Stimulated activated CD8-positive, alpha-beta memory T cell treated with anti-CD3 and anti-CD28 coated beads, Interleukin-4, amount 100 ng/mL, for 1 hour (primary cell): ENCODE data around the gene ADGRL2.

Experiments used
- DNase-seq, 2 donors: peaks; one replicate each; pipeline ENCODE4 v3.0.0-alpha.2; 2020; ENCODE audit warnings: low read depth in 2 of 2, low spot score in 1 of 2

ADGRL2 gene

GRCh38 chr1:81899214-81899821, 98.6 kb downstream of the ADGRL2 start:
- no peak for DNase-seq

- DNase-seq, result no peak
Measured at GRCh38 chr1:81907575-81907974, 106.8 kb downstream of the ADGRL2 start.

GRCh38 chr1:81912383-81912782, 111.6 kb downstream of the ADGRL2 start:
- no peak for DNase-seq

DNA sequence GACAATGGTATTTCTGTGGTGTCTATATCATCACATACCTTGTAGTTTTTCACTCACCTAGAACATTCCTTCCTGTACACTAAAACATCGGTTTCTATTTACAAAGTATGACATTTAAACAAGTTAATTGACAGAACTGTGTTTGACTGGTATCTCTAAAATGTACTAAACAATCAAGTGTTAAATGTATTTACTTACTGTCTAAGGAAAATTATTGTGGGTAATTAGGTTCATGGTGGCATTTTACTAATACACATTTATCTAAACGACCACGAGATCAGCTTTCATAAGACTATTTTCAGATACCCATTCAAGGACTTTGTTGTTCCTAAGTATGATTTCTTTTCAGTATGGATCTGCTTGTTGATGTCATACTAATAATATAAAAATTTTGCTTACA, 115.2 kb downstream of the ADGRL2 start:
- no peak for DNase-seq

GRCh38 chr1:81920245-81920740, 119.6 kb downstream of the ADGRL2 start:
- DNase-seq, result no peak

GRCh38 chr1:81920886-81921285, 120.2 kb downstream of the ADGRL2 start:
- DNase-seq, result no peak

- DNase-seq, result no peak
Measured at GRCh38 chr1:81921344-81921743, 120.6 kb downstream of the ADGRL2 start.

DNA sequence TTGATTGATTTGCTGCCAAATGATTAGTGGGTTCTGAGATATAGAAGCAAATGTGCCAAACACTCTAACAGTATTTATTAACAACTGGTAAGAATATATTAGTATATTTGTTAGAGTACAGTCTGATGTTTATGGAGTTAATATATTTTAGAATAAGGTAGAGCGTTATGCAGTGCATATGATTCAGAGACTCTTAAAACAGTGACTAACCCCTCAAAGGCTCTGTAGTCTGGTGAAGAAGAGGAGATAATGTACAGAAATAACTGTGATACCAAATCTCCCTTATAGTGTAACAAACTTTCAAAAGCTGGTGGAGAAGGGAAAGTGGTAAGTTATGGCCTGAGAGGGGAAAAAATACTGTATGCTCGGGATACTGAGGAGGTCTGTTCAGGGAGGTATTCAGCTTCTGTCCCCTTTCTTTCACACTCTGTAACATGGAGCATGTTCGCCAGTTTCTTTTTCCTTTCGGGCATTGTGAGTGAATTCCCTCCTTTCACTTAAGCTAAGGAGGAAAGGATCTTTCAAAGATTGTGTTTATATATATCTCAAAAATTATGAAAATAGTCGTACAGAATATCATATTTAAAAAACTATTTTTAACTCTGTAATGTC, 121.2 kb downstream of the ADGRL2 start:
- no peak for DNase-seq

DNA sequence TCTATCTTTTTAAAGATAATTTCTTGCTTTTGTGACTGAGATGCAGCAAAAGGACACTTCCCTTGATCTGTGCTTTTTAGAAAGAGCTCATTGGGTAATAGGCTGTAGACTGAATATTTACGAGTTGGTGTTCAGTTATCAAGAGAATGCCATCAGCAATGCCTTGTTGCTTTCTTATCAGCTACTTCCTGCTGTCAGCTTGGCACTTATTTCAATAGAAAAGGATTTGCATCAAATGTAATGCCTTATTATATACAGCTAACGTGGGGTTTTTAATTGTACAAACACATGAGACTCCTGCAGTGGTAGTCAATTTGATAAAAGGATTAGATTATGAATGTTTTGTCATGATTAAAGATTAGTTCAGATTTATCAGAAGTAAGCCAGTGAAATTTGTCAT, 122.2 kb downstream of the ADGRL2 start:
- DNase-seq, result no peak

- DNase-seq, result no peak
Measured at GRCh38 chr1:81929106-81929505, 128.4 kb downstream of the ADGRL2 start.

DNA sequence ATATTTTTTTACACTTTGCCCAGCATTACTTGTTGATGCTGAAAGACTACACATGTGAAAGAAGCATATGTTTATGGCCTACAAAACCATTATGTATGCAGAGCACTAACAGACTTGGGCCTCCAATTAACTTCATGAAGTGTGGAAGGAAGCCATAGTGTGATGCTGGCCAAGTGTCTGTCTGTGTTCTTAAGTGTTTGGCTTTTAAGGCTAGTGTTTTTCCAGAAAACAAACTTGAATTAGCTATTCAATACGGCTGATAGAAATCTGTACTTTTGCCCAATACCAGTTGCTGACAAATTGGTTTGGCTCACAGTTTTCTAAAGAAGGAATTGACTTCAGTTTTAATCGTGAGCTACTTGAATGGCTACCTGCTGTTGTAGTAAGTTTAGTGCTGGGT, 136.1 kb downstream of the ADGRL2 start:
- no peak for DNase-seq

DNA sequence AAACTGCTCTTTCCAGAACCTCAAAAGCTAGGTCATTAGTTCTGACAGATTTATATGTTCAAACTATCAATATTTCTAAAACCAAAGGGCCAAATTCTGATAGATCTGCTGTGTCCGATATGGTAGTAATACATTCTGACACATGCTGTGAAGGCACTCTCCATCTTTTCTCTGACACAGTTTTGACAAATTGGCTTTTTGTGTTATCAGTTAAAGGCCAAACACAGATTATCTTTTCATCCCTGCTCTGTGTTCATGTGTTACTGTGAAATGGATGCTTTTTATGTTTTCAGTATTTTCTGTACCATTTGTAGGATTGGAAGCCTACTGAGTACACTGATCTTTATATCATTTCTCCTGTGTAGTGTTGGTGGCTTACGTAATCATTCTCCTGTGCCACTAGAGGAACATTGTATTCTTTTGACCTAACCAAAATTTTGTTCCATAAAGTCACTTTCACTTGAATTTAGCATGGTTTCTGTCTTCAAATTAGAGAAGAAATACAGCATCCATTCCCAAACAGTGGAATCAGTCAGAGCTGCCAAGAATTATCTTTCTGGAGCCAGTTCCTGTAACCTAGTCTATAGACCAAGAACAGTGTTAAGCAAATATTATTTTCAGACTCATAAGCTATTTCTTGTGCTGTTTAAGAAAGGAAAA, 137.2 kb downstream of the ADGRL2 start:
- DNase-seq, result no peak

- no peak for DNase-seq
Measured at GRCh38 chr1:81948495-81948894, 147.8 kb downstream of the ADGRL2 start.

DNA sequence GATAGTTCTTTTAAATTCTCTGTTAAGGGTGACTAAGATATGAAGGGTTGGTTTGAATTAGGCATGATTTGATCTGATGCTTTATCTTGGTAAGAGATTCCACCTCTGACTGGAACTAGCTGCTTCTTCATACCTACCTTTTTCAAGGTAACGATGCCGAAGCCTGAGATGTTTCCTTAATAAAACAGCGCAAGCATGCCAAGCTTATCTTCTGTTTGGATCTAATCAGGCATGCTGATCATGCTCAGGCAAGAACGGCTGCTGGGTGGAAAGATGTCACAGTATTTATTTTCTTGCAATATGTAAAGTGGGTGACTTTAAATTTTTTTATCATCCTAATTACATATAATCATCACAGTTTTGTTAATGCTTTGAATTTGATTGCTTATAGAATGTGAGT, 148.7 kb downstream of the ADGRL2 start:
- DNase-seq, result no peak

DNA sequence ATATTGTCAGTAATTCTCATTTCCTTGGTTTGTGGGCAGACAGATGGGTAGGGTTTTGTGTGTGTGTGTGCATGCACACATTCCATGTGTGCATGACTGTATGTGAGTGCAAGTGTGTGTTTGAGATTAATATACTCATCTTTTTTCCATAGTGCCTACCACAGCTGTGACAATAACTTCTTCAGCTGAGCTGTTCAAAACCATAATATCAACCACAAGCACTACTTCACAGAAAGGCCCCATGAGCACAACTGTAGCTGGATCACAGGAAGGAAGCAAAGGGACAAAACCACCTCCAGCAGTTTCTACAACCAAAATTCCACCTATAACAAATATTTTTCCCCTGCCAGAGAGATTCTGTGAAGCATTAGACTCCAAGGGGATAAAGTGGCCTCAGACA, 149.3 kb downstream of the ADGRL2 start:
- no peak for DNase-seq

GRCh38 chr1:81950591-81951244, 150.0 kb downstream of the ADGRL2 start:
- DNase-seq, result no peak

- no peak for DNase-seq
Measured at GRCh38 chr1:81954534-81955020, 153.8 kb downstream of the ADGRL2 start.

DNA sequence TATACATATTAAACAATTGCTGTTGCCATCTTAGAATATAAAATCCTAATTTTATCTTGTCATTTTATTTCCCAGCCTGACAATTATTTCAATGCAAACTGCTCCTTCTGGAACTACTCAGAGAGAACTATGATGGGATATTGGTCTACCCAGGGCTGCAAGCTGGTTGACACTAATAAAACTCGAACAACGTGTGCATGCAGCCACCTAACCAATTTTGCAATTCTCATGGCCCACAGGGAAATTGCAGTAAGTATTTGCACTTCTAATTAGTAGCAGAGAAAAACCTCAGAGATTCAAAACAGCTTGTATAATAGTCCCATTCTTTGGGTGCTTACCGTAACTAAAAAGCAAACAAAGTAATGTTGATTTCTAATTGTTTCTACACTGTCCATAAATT, 167.2 kb downstream of the ADGRL2 start:
- DNase-seq, result no peak

DNA sequence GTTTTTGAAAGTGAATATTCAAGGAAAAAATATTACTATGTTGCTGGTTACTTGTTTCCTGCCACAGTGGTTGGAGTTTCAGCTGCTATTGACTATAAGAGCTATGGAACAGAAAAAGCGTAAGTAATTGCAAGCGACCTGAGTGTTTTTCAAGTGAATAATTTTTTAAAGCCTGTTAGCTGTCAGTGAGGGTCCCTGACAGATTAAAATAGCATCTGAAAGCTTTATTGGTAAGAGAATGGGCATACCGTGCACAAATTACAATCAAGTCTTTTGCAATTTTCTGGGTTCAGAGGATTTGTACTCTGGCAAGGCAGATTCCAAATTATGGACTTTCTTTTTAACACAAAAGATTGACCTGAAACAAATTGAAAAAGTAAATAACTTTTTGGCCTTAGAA, 169.7 kb downstream of the ADGRL2 start:
- DNase-seq, result no peak

DNA sequence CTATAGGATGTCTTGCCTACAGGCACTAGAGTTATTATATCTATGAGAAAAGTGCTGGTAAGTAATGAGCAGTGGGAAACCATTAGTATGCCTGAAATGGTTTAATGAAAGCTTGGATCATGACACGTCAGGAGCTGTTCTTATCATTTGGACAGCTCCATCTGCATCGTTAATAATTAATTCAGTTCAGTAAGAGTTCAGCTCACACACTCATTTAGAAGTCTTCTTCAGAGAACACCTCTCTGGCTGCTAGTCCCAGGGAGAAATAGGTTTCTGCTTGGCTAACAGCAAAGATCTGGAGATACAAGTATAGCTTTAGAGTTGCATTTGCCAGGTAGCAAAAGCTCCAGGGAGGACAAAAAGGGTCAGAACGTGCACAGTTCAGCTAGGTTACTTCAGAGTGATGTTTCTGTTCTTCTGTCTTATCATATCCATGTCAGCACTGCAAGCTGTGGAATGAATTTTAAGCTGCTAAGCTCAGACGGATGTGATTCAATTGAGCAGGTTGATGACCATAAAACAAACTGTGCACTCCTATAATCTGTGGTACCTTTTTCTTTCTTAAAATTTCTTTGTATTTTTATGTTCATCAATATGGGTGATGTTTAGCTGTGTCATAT, 173.6 kb downstream of the ADGRL2 start:
- DNase-seq, result no peak

DNA sequence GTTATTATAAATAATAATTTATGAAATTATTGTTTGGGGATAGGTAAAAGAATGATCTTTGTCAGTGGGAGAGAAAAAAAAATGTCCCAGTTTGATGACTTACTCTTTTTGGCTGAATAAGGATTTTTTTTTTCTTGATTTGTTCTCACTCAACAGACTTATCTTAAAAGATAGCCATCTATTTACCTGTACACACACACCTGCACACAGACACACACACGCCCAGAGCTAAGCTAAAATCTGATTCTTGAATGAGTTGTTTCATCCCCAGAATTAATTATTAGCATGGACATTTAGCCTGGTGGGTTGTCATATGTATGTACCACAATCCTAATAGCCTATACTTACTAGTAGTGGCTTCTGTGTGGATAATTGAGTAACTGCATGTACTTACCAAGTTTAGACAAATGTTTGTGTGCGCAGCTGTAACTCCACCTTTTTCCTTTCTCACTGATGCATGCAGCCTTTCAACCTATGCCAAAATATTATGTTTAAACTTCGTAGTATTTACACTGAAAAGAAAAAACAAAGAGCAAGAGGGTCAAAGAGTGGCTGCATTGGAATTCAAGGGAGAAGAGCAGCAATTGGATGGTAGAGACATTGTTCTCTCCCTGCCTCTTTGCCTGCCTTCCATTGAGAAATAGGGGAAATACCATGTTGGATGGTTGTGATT, 174.3 kb downstream of the ADGRL2 start:
- DNase-seq, result no peak
